ENCODE measurements around the gene KAZALD1.

Gene KAZALD1

GRCh38 chr10:101070098-101070497 lies 8.3 kb downstream of the KAZALD1 start:
- Histone ChIP-seq H3K4me3 (no peak overlapping the region), H3K27ac (no peak overlapping the region), H3K4me1 (peaks cover 0 to 25% (median 21%) of the 10 kb centered on the region in 4 donors), H3K36me3 (no peaks in the 10 kb centered on the region), H3K27me3 (peaks cover 0 to 32% of the 10 kb centered on the region in 2 donors), H3K9me3 (no peaks in the 10 kb centered on the region)
- intact Hi-C loops (cut with DNase I; ENCODE audit: low total_unique reads): no loop called here
- no peak for DNase-seq
- TF ChIP-seq CTCF (IDR thresholded peaks at IDR 0.05): no peak

GRCh38 chr10:101071267-101071884 lies 9.6 kb downstream of the KAZALD1 start:
- H3K27me3 ChIP-seq: peaks cover 0 to 44% of the 10 kb centered on the region in 2 donors
- no peak for TF ChIP-seq CTCF (IDR thresholded peaks at IDR 0.05)

GRCh38 chr10:101071885-101072433 lies 10.2 kb downstream of the KAZALD1 start:
- H3K27me3 ChIP-seq: peaks cover 0 to 50% of the 10 kb centered on the region in 2 donors
- H3K4me1 ChIP-seq: peaks cover 0 to 8% (median 8%) of the 10 kb centered on the region in 4 donors
- H3K27ac ChIP-seq: no peak overlapping the region
- no peak for DNase-seq
- H3K9me3 ChIP-seq: no peaks in the 10 kb centered on the region
- no peak for TF ChIP-seq CTCF (IDR thresholded peaks at IDR 0.05)
- intact Hi-C loops (cut with DNase I; ENCODE audit: low total_unique reads): no loop called here
- no peaks in the 10 kb centered on the region for H3K36me3 ChIP-seq
- no peak overlapping the region for H3K4me3 ChIP-seq

More at GRCh38 chr10:101071267-101071884, 9.6 kb downstream of the KAZALD1 start:
- Histone ChIP-seq H3K27ac (no peak overlapping the region), H3K9me3 (no peaks in the 10 kb centered on the region), H3K4me3 (no peak overlapping the region), H3K4me1 (peaks cover 0 to 14% (median 13%) of the 10 kb centered on the region in 4 donors), H3K36me3 (no peaks in the 10 kb centered on the region)
- DNase-seq: peak in 1 of 2 donors; percentile 53
- intact Hi-C loops (cut with DNase I; ENCODE audit: low total_unique reads): no loop called here

GRCh38 chr10:101072923-101073322 lies 11.1 kb downstream of the KAZALD1 start:
- no peak for DNase-seq
- H3K9me3 ChIP-seq: no peaks in the 10 kb centered on the region
- H3K27me3 ChIP-seq: peaks cover 0 to 54% of the 10 kb centered on the region in 2 donors
- H3K4me3 ChIP-seq: no peak overlapping the region
- TF ChIP-seq CTCF (IDR thresholded peaks at IDR 0.05): no peak
- no peaks in the 10 kb centered on the region for H3K4me1 ChIP-seq
- H3K36me3 ChIP-seq: no peaks in the 10 kb centered on the region
- intact Hi-C loops (cut with DNase I; ENCODE audit: low total_unique reads): no loop called here
- no peak overlapping the region for H3K27ac ChIP-seq

- Histone ChIP-seq H3K27ac (no peak overlapping the region), H3K4me3 (no peak overlapping the region), H3K36me3 (no peaks in the 10 kb centered on the region), H3K4me1 (no peaks in the 10 kb centered on the region), H3K27me3 (peaks cover 0 to 60% of the 10 kb centered on the region in 2 donors), H3K9me3 (no peaks in the 10 kb centered on the region)
- intact Hi-C loops (cut with DNase I; ENCODE audit: low total_unique reads): no loop called here
- DNase-seq: no peak
- TF ChIP-seq CTCF (IDR thresholded peaks at IDR 0.05): no peak
Measured at GRCh38 chr10:101073631-101074030, 11.8 kb downstream of the KAZALD1 start.
